Cardiac fibroblast (primary cell): ENCODE data around the gene PROC.

Source experiments
- DNase-seq, 2 donors: peaks; one replicate each; pipeline versions ENCODE4 v3.0.0 to v3.0.0-alpha.2; 2010; ENCODE audit warnings: low read depth in 2 of 2
- H3K4me3 ChIP-seq, 2 donors: replicated peaks in 1 of 2; 1 replicate in 1 of 2; 2 replicates in 1 of 2; pipeline ENCODE4 v1.5.1; 2011; ENCODE audit warnings: low read depth in 2 of 2, low read length in 2 of 2, mild to moderate bottlenecking in 2 of 2, moderate library complexity in 1 of 2
- TF ChIP-seq, protein P1 (sequence below): IDR thresholded peaks from one replicate; pipeline ENCODE4 v1.5.1; 2011; ENCODE audit warnings: low read depth, mild to moderate bottlenecking, low read length, inconsistent platforms

The PROC gene

DNA sequence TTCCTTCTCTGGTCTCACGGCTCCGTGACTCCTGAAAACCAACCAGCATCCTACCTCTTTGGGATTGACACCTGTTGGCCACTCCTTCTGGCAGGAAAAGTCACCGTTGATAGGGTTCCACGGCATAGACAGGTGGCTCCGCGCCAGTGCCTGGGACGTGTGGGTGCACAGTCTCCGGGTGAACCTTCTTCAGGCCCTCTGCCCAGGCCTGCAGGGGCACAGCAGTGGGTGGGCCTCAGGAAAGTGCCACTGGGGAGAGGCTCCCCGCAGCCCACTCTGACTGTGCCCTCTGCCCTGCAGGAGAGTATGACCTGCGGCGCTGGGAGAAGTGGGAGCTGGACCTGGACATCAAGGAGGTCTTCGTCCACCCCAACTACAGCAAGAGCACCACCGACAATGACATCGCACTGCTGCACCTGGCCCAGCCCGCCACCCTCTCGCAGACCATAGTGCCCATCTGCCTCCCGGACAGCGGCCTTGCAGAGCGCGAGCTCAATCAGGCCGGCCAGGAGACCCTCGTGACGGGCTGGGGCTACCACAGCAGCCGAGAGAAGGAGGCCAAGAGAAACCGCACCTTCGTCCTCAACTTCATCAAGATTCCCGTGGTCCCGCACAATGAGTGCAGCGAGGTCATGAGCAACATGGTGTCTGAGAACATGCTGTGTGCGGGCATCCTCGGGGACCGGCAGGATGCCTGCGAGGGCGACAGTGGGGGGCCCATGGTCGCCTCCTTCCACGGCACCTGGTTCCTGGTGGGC lies 10.0 kb downstream of the PROC start:
- no peak for DNase-seq
- no peak overlapping the region for H3K4me3 ChIP-seq
- TF ChIP-seq, protein P1, sequence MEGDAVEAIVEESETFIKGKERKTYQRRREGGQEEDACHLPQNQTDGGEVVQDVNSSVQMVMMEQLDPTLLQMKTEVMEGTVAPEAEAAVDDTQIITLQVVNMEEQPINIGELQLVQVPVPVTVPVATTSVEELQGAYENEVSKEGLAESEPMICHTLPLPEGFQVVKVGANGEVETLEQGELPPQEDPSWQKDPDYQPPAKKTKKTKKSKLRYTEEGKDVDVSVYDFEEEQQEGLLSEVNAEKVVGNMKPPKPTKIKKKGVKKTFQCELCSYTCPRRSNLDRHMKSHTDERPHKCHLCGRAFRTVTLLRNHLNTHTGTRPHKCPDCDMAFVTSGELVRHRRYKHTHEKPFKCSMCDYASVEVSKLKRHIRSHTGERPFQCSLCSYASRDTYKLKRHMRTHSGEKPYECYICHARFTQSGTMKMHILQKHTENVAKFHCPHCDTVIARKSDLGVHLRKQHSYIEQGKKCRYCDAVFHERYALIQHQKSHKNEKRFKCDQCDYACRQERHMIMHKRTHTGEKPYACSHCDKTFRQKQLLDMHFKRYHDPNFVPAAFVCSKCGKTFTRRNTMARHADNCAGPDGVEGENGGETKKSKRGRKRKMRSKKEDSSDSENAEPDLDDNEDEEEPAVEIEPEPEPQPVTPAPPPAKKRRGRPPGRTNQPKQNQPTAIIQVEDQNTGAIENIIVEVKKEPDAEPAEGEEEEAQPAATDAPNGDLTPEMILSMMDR, result no peak

DNA sequence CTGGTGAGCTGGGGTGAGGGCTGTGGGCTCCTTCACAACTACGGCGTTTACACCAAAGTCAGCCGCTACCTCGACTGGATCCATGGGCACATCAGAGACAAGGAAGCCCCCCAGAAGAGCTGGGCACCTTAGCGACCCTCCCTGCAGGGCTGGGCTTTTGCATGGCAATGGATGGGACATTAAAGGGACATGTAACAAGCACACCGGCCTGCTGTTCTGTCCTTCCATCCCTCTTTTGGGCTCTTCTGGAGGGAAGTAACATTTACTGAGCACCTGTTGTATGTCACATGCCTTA lies 10.5 kb downstream of the PROC start:
- TF ChIP-seq, protein P1, result no peak
- H3K4me3 ChIP-seq, result no peak overlapping the region
- DNase-seq, result no peak

DNA sequence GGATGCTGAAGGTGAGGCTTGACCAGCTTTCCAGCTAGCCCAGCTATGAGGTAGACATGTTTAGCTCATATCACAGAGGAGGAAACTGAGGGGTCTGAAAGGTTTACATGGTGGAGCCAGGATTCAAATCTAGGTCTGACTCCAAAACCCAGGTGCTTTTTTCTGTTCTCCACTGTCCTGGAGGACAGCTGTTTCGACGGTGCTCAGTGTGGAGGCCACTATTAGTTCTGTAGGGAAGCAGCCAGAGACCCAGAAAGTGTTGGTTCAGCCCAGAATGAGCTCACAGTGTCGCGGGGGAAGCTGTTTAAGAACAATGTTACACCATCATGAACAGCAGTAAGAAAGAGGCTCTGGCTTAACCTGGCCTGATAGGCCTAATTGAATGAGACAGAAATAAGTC lies 11.1 kb downstream of the PROC start:
- no peak overlapping the region for H3K4me3 ChIP-seq
- TF ChIP-seq, protein P1, result no peak
- DNase-seq, result no peak

DNA sequence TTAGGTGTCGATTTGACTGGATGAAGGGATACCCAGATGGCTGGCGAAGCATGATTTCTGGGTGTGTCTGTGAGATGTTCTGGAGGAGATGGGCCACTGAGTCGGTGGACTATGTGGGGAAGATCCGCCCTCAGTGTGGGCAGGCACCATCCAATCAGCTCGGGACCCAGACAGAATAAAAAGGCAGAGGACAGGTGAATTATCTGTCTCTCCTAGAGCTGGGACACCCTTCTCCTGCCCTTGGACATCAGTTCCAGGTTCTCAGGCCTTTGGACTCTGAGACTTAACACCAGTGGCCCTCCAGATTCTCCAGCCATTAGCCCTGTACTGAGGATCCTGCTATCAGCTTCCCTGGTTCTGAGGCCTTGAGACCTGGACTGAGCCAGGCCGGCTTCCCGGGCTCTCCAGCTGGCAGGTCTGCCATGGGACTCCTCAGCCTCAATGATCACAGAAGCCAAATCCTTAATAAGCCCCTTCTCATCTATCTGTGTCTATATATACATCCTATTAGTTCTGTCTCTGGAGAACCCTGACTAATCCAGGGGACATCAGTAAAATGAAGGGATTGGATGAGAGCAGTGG lies 11.7 kb downstream of the PROC start:
- H3K4me3 ChIP-seq, result no peak overlapping the region
- DNase-seq, result no peak
- TF ChIP-seq, protein P1, result no peak

DNA sequence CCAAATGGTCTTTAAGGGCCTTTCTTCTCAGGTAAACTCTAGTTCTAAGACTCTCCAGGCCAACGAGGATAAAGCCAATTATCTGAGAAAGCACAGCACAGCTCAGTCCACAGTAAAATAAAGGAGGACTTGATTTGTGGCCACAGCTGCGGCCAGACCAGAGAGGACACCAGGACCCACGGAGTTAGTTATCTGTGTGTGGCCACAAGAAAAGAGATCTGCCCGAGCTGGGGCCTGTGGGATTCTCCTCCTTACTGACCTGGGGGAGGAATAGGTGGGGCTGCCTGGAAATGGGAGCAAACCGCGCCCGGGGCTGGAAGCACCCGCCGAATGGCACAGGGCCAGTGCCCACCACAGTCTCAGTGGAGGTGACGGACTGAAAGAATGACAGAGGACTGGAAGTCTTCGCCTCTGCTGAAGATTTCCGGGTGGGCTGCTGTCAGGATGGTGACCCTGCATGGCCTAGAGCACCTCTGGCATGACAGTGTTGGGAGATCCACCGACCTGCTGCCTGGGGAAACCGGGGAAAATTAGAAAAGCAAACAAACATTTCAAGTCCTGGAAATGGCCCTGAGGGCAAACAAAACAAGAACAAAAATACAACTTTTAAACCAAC lies 13.3 kb downstream of the PROC start:
- DNase-seq, result no peak
- TF ChIP-seq, protein P1, result no peak

DNA sequence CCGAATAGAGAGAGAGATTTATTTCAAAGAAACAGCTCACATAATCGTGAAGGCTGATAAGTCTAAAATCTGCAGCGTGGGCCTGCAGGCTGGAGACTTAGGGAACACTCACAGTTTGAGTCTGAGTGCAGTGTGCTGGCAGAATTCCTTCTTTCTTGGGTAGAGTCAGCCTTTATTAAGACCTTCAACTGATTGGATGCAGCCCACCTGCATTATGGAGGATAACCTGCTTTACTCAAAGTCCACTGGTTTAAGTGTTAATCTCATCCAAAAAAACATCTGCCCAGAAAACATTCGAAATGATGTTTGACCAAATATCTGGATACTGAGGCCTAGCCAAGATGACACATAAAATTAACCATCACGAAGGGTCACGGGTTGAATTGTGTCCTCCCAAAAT lies 16.3 kb downstream of the PROC start:
- no peak for DNase-seq
- TF ChIP-seq, protein P1, result no peak
- H3K4me3 ChIP-seq, result no peak overlapping the region

More for the DNA sequence above, 13.3 kb downstream of the PROC start:
- H3K4me3 ChIP-seq, result no peak overlapping the region
